IMR-90 (cell line): Measurements from ENCODE around the gene FAM53B. TPM values are rescaled to one million over a fixed set of nuclear protein-coding genes. Genes with fewer than 3 reads are reported as not detected.

Experiments
- ATAC-seq: fragments of 200-7000 bp; cut with Tn5 transposase; 2 replicates; pipeline ENCODE4 v1.9.1; 2020; ENCODE audit warnings: low read depth, mild to moderate bottlenecking, moderate library complexity
- BruUV-seq: library from RNA; stranded (reverse); fragments of 400-500 nt; replicated peaks from 2 replicates; lab custom pipeline; 2021; lab: Mats Ljungman, UMichigan
- CTCF ChIA-PET: fragments of 300-600 bp; formaldehyde crosslinking; extraction: SDS; loops from one replicate; lab custom pipeline; 2021; ENCODE audit warnings: antibody characterized with exemption; lab: Yijun Ruan, JAX
- POLR2A ChIA-PET: fragments of 300-600 bp; sonication (Branson Sonifier 250); formaldehyde crosslinking; loops from one replicate; lab custom pipeline; 2022; ENCODE audit warnings: antibody characterized with exemption; ENCODE audit not compliant: unreplicated experiment; lab: Charles Lee
- DNase-seq: peaks from one replicate; pipeline ENCODE4 v3.0.0; 2013
- H2AFZ ChIP-seq: replicated peaks from 2 replicates; pipeline ENCODE3; 2013; ENCODE audit warnings: low read length, mild to moderate bottlenecking; ENCODE audit not compliant: poor library complexity
- H2AK5ac ChIP-seq: 2 replicates; pipeline ENCODE4 v1.6.1; 2013; ENCODE audit warnings: low read depth, low read length, inconsistent platforms
- H2AK9ac ChIP-seq: replicated peaks from 2 replicates; pipeline ENCODE3; 2013; ENCODE audit warnings: mild to moderate bottlenecking, low read depth, low read length, moderate library complexity; ENCODE audit not compliant: poor library complexity
- H2BK120ac ChIP-seq: 2 replicates; pipeline ENCODE4 v1.6.1; 2013; ENCODE audit warnings: low read depth, low read length, inconsistent platforms
- H2BK15ac ChIP-seq: 3 replicates; pipeline ENCODE4 v1.6.1; 2013; ENCODE audit warnings: low read depth, low read length, inconsistent platforms
- H2BK20ac ChIP-seq: 2 replicates; pipeline ENCODE4 v1.6.1; 2013; ENCODE audit warnings: low read depth, mild to moderate bottlenecking, inconsistent platforms, low read length, moderate library complexity
- H2BK5ac ChIP-seq: 2 replicates; pipeline ENCODE4 v1.6.1; 2013; ENCODE audit warnings: mild to moderate bottlenecking, low read depth, low read length, inconsistent platforms; ENCODE audit not compliant: poor library complexity, severe bottlenecking
- H3K14ac ChIP-seq: replicated peaks from 2 replicates; pipeline ENCODE4 v1.6.1; 2013; ENCODE audit warnings: low read depth, low read length, inconsistent platforms
- H3K18ac ChIP-seq: 2 replicates; pipeline ENCODE4 v1.6.1; 2013; ENCODE audit warnings: low read depth, low read length, control low read depth
- H3K23ac ChIP-seq: 2 replicates; pipeline ENCODE4 v1.6.1; 2013; ENCODE audit warnings: low read depth, low read length, inconsistent platforms
- H3K27ac ChIP-seq: 2 replicates; pipeline ENCODE4 v1.5.1; 2013; ENCODE audit warnings: mild to moderate bottlenecking, control low read depth, low read length; ENCODE audit not compliant: insufficient read depth
- H3K27me3 ChIP-seq: 2 replicates; pipeline ENCODE4 v1.6.1; 2013; ENCODE audit warnings: low read length; ENCODE audit not compliant: control insufficient read depth, insufficient read depth
- H3K36me3 ChIP-seq: 2 replicates; pipeline ENCODE4 v1.6.1; 2013; ENCODE audit warnings: low read length, mixed read lengths; ENCODE audit not compliant: control insufficient read depth, insufficient read depth
- H3K4ac ChIP-seq: 2 replicates; pipeline ENCODE4 v1.6.1; 2013; ENCODE audit warnings: low read depth, low read length, inconsistent platforms
- H3K4me1 ChIP-seq: 2 replicates; pipeline ENCODE4 v1.6.1; 2013; ENCODE audit warnings: low read length, mixed read lengths; ENCODE audit not compliant: control insufficient read depth, insufficient read depth
- H3K4me2 ChIP-seq: 2 replicates; pipeline ENCODE4 v1.6.1; 2013; ENCODE audit warnings: low read depth, mild to moderate bottlenecking, control low read depth, low read length, moderate library complexity
- H3K4me3 ChIP-seq: 2 replicates; pipeline ENCODE4 v1.5.1; 2013; ENCODE audit warnings: low read depth, mild to moderate bottlenecking, control low read depth, low read length, moderate library complexity; ENCODE audit not compliant: insufficient read depth
- H3K56ac ChIP-seq: 2 replicates; pipeline ENCODE4 v1.6.1; 2013; ENCODE audit warnings: low read length, inconsistent platforms; ENCODE audit not compliant: insufficient read depth; ENCODE audit errors: extremely low read depth
- H3K79me1 ChIP-seq, 2 experiments: 2 replicates each; pipeline ENCODE4 v1.6.1; 2013; ENCODE audit warnings: low read length in 2 of 2, inconsistent platforms in 1 of 2, low read depth in 1 of 2
- H3K9ac ChIP-seq: 2 replicates; pipeline ENCODE4 v1.6.1; 2013; ENCODE audit warnings: low read depth, low read length, control low read depth
- H3K9me1 ChIP-seq: 2 replicates; pipeline ENCODE4 v1.6.1; 2013; ENCODE audit warnings: low read length, inconsistent platforms; ENCODE audit not compliant: insufficient read depth
- H3K9me3 ChIP-seq: 2 replicates; pipeline ENCODE4 v1.6.1; 2013; ENCODE audit warnings: low read length; ENCODE audit not compliant: control insufficient read depth, insufficient read depth
- H4K20me1 ChIP-seq: 2 replicates; pipeline ENCODE4 v1.6.1; 2013; ENCODE audit warnings: low read length, inconsistent platforms; ENCODE audit not compliant: insufficient read depth
- H4K5ac ChIP-seq: 2 replicates; pipeline ENCODE4 v1.6.1; 2013; ENCODE audit warnings: mild to moderate bottlenecking, low read depth, low read length, control low read depth
- H4K8ac ChIP-seq, 2 experiments: 2 replicates each; pipeline ENCODE4 v1.6.1; 2013; ENCODE audit warnings: low read depth in 2 of 2, low read length in 2 of 2, control low read depth in 1 of 2, inconsistent platforms in 1 of 2
- H4K91ac ChIP-seq: 2 replicates; pipeline ENCODE4 v1.6.1; 2013; ENCODE audit warnings: low read depth, low read length, inconsistent platforms; ENCODE audit not compliant: insufficient read depth
- BHLHE40 ChIP-seq: fragments of 150-350 bp; IDR thresholded peaks from 2 replicates; pipeline ENCODE4 v1.6.1; 2016; ENCODE audit warnings: mild to moderate bottlenecking, low read depth, low read length
- MAFK ChIP-seq: IDR thresholded peaks from 2 replicates; pipeline ENCODE4 v1.6.1; 2012; ENCODE audit warnings: low read depth, low read length, improper control_type of control experiment
- MAZ ChIP-seq: IDR thresholded peaks from 2 replicates; pipeline ENCODE4 v1.6.1; 2012; ENCODE audit warnings: low read depth, mild to moderate bottlenecking, low read length, improper control_type of control experiment, moderate library complexity, borderline replicate concordance
- NFE2L2 ChIP-seq: fragments of 150-350 bp; IDR thresholded peaks from 2 replicates; pipeline ENCODE4 v1.6.1; 2016; ENCODE audit warnings: low read depth, mild to moderate bottlenecking, low read length
- POLR2A ChIP-seq: IDR thresholded peaks from 2 replicates; pipeline ENCODE4 v1.6.1; 2012; ENCODE audit warnings: mild to moderate bottlenecking, low read depth, low read length
- RAD21 ChIP-seq: IDR thresholded peaks from 2 replicates; pipeline ENCODE4 v1.6.1; 2012; ENCODE audit warnings: low read length, improper control_type of control experiment
- RCOR1 ChIP-seq: IDR thresholded peaks from 2 replicates; pipeline ENCODE4 v1.6.1; 2012; ENCODE audit warnings: mild to moderate bottlenecking, low read length, improper control_type of control experiment; ENCODE audit not compliant: insufficient replicate concordance
- RFX5 ChIP-seq: IDR thresholded peaks from 2 replicates; pipeline ENCODE4 v1.8.0; 2012; ENCODE audit warnings: low read depth, mild to moderate bottlenecking, low read length, moderate library complexity
- SMC3 ChIP-seq: fragments of 150-350 bp; IDR thresholded peaks from 2 replicates; pipeline ENCODE4 v1.6.1; 2016; ENCODE audit warnings: low read depth, mild to moderate bottlenecking, antibody characterized with exemption, low read length, moderate library complexity
- WGBS, 2 experiments: methylation state at CpG; one replicate each; pipeline versions ENCODE4 v1.1.5 to v1.1.7; 2013; ENCODE audit warnings: missing lambda C conversion rate in 2 of 2; ENCODE audit not compliant: insufficient read length in 1 of 2; ENCODE audit errors: extremely low coverage in 2 of 2; 5-methylcytosine and 5-hydroxymethylcytosine counted together
- dilution Hi-C: fragments of 300-500 bp; cut with HindIII; formaldehyde crosslinking; loops from one replicate; pipeline ENCODE4 v1.14.3; 2018; ENCODE audit warnings: low sequenced_read_pairs; ENCODE audit not compliant: unreplicated experiment
- in situ Hi-C: fragments of 300-500 bp; cut with MboI; formaldehyde crosslinking; loops from 3 replicates; pipeline ENCODE4 v1.14.3; 2019; ENCODE audit warnings: low sequenced_read_pairs, inconsistent platforms, mixed read lengths
- intact Hi-C: fragments of 100-400 bp; cut with micrococcal nuclease; formaldehyde crosslinking; loops from 2 replicates; pipeline ENCODE4 v1.10.0; 2022
- polyA plus RNA-seq, 3 experiments: library from polyadenylated mRNA; depleted of rRNA; stranded (reverse); fragments of >200 nt; gene quantifications; 2 replicates each; pipeline ENCODE4 v1.2.3, GENCODE V29; 2012; ENCODE audit warnings: low replicate concordance in 1 of 3
- total RNA-seq: library from RNA; depleted of rRNA; stranded (reverse); fragments of >200 nt; gene quantifications from 2 replicates; pipeline ENCODE4 v1.2.3, GENCODE V29; 2012
- TF ChIP-seq, protein P1 (sequence below): conservative IDR thresholded peaks from 2 replicates; pipeline ENCODE4 v1.5.1; 2012; ENCODE audit warnings: mild to moderate bottlenecking, low read depth, low read length, improper control_type of control experiment

The FAM53B gene
- total and polyA plus RNA-seq, 2 of the 4 experiments (the other 2 are of a cell fraction), result 3.8 to 5.7 TPM

DNA sequence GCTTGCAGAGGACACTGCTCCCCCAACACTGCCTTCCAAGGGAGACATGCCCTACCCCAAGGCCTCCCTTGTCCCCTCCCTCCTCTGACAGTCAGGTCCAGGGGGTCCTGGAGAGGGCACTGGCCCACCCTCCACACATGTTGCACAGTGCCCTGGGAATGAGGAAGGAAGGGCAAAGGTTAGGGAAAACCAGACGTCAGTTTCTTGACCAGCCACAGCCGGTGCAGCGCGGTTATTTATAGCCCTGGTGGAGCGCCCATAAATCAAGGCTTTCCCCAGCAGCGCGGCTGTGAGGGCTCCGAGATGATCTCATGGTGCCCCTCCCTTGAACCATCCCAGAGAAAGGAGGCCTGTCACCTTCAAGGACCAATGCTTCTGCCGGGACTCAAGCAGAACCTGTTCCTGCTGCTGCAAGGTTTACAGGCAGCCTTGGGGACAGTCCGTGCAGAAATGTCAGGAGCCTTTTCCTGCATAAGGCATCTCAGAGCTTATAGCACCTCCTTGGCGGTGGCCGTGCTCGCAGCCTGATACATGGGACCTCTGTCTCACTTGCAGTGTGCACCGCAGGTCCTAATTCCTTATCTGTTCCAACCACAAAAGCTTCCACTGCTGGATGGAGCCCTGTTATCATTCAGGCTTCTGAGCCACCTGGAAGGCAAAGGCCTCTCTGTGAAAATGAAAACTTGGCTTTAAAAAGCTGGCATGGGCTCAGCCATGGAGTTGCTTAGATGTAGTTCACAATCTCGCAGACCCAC is 155.3 kb downstream of the FAM53B start:
- no peak overlapping the region for H3K9ac ChIP-seq

More for the DNA sequence above, 155.3 kb downstream of the FAM53B start:
- POLR2A ChIA-PET, result no interaction called here
- Histone ChIP-seq H2AFZ (no peak overlapping the region), H2AK9ac (no peak overlapping the region), H2BK5ac (no peak overlapping the region), H3K27ac (no peak overlapping the region), H3K4me3 (no peak overlapping the region), H3K4me1 (no peaks in the 10 kb centered on the region), H3K4ac (no peak overlapping the region), H2BK15ac (no peak overlapping the region), H4K91ac (no peak overlapping the region), H2BK20ac (no peak overlapping the region), H3K18ac (no peak overlapping the region), H3K79me1 (no peaks in the 10 kb centered on the region), H2AK5ac (no peak overlapping the region), H3K56ac (no peak overlapping the region), H3K9me1 (no peaks in the 10 kb centered on the region), H3K23ac (no peak overlapping the region), H4K20me1 (no peaks in the 10 kb centered on the region), H3K36me3 (no peaks in the 10 kb centered on the region), H3K9me3 (peaks cover 12% of the 10 kb centered on the region), H2BK120ac (no peak overlapping the region), H3K4me2 (no peak overlapping the region), H4K8ac (no peak overlapping the region), H3K14ac (no peak overlapping the region), H4K5ac (no peak overlapping the region), H3K27me3 (peaks cover 5% of the 10 kb centered on the region; the same call in 1 of the 2 replicates)
- 36% methylated on average over 5 of the region's 15 CpGs; no CpG with 5 or more reads in 1 of the 2 experiments for WGBS, 2 experiments
- ATAC-seq (peak; percentile 44), DNase-seq (peak; percentile 28)
- no peak for TF ChIP-seq MAFK
- no peak for TF ChIP-seq SMC3
- no peak for TF ChIP-seq POLR2A
- no peak for TF ChIP-seq NFE2L2
- no peak for TF ChIP-seq RFX5
- TF ChIP-seq RCOR1, result no peak
- no peak for TF ChIP-seq MAZ
- TF ChIP-seq BHLHE40, result no peak
- TF ChIP-seq RAD21, result no peak
- TF ChIP-seq, protein P1, sequence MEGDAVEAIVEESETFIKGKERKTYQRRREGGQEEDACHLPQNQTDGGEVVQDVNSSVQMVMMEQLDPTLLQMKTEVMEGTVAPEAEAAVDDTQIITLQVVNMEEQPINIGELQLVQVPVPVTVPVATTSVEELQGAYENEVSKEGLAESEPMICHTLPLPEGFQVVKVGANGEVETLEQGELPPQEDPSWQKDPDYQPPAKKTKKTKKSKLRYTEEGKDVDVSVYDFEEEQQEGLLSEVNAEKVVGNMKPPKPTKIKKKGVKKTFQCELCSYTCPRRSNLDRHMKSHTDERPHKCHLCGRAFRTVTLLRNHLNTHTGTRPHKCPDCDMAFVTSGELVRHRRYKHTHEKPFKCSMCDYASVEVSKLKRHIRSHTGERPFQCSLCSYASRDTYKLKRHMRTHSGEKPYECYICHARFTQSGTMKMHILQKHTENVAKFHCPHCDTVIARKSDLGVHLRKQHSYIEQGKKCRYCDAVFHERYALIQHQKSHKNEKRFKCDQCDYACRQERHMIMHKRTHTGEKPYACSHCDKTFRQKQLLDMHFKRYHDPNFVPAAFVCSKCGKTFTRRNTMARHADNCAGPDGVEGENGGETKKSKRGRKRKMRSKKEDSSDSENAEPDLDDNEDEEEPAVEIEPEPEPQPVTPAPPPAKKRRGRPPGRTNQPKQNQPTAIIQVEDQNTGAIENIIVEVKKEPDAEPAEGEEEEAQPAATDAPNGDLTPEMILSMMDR, result no peak
- BruUV-seq, result no TSS peak
- CTCF ChIA-PET, result no interaction called here
- intact Hi-C loops (no loop called here), in situ Hi-C loops (no loop called here), dilution Hi-C loops (no loop called here)
